ENCODE measurements around the gene GNRHR. TPM values are rescaled to one million over a fixed set of nuclear protein-coding genes. Genes with fewer than 3 reads are reported as not detected.
A peak's percentile ranks its signal among the peaks of the same experiment; 100 is the strongest.

The GNRHR gene
- total and polyA plus RNA-seq, 2 of the 4 experiments (the other 2 are of a cell fraction): not detected

GRCh38 chr4:67736262-67736661, 17.9 kb downstream of the GNRHR start:
- in situ Hi-C loops (cut with MboI; ENCODE audit: low sequenced_read_pairs) (no loop called here), dilution Hi-C loops (cut with HindIII; ENCODE audit: low sequenced_read_pairs, unreplicated experiment) (no loop called here), intact Hi-C loops (cut with micrococcal nuclease) (no loop called here)
- no peaks in the 10 kb centered on the region for H3K9me1 ChIP-seq (ENCODE audit: insufficient read depth, low read length)
- DNase-seq (no peak), ATAC-seq (ENCODE audit: low read depth) (no peak)
- H4K5ac ChIP-seq (ENCODE audit: low read depth, low read length): no peak overlapping the region
- no peaks in the 10 kb centered on the region for H3K27me3 ChIP-seq (ENCODE audit: control insufficient read depth, insufficient read depth, low read length)
- BruUV-seq (replicated peaks): no TSS peak
- no peak overlapping the region for H3K23ac ChIP-seq (ENCODE audit: low read depth, low read length)
- H3K9me3 ChIP-seq (ENCODE audit: control insufficient read depth, insufficient read depth, low read length): no peaks in the 10 kb centered on the region
- no peak overlapping the region for H2BK120ac ChIP-seq (ENCODE audit: low read depth, low read length)
- H2BK20ac ChIP-seq (ENCODE audit: low read depth, low read length): no peak overlapping the region
- H3K14ac ChIP-seq (replicated peaks; ENCODE audit: low read depth, low read length): no peak overlapping the region
- H3K36me3 ChIP-seq (ENCODE audit: control insufficient read depth, insufficient read depth, low read length): no peaks in the 10 kb centered on the region
- no peak overlapping the region for H3K4me2 ChIP-seq (ENCODE audit: low read depth, low read length)
- H2AK5ac ChIP-seq (ENCODE audit: low read depth, low read length): no peak overlapping the region
- H2AK9ac ChIP-seq (replicated peaks; ENCODE audit: low read depth, low read length, poor library complexity): no peak overlapping the region
- no peaks in the 10 kb centered on the region for H4K20me1 ChIP-seq (ENCODE audit: insufficient read depth, low read length)
- no peak overlapping the region for H2BK15ac ChIP-seq (ENCODE audit: low read depth, low read length)
- H3K4me1 ChIP-seq (ENCODE audit: control insufficient read depth, insufficient read depth, low read length): no peaks in the 10 kb centered on the region
- no peak overlapping the region for H2BK5ac ChIP-seq (ENCODE audit: low read depth, low read length, poor library complexity, severe bottlenecking)
- no CpG with 5 or more reads among the region's 1 CpG for WGBS, 2 experiments (ENCODE audit: extremely low coverage in 2 of 2, insufficient read length in 1 of 2)
- TF ChIP-seq MAFK (IDR thresholded peaks at IDR 0.05; ENCODE audit: low read depth, low read length): no peak
- no peak for TF ChIP-seq CHD1 (IDR thresholded peaks at IDR 0.05; ENCODE audit: low read depth, low read length)
- TF ChIP-seq CEBPB (IDR thresholded peaks at IDR 0.05; ENCODE audit: low read depth, low read length): peak; percentile 74
- no peak for TF ChIP-seq CTCF (conservative IDR thresholded peaks at IDR 0.05; ENCODE audit: low read depth, low read length)
- no peak for TF ChIP-seq USF2 (IDR thresholded peaks at IDR 0.05; ENCODE audit: low read depth, low read length)
- TF ChIP-seq MXI1 (IDR thresholded peaks at IDR 0.05; ENCODE audit: borderline replicate concordance, low read depth, low read length): no peak
- no peak for TF ChIP-seq RAD21 (IDR thresholded peaks at IDR 0.05; ENCODE audit: low read length)
- TF ChIP-seq MAZ (IDR thresholded peaks at IDR 0.05; ENCODE audit: borderline replicate concordance, low read depth, low read length): no peak
- H4K8ac ChIP-seq (ENCODE audit: low read depth in 2 of 2, low read length in 2 of 2): no peak overlapping the region
- no peak overlapping the region for H3K27ac ChIP-seq (ENCODE audit: insufficient read depth, low read length)
- H3K4ac ChIP-seq (ENCODE audit: low read depth, low read length): no peak overlapping the region
- no peak overlapping the region for H2AFZ ChIP-seq (replicated peaks; ENCODE audit: low read length, poor library complexity)
- H3K9ac ChIP-seq (ENCODE audit: low read depth, low read length): no peak overlapping the region
- no peak overlapping the region for H3K4me3 ChIP-seq (ENCODE audit: insufficient read depth, low read depth, low read length)
- H3K56ac ChIP-seq (ENCODE audit: extremely low read depth, insufficient read depth, low read length): no peak overlapping the region
- ChIA-PET CTCF (interaction anchor here (0.9 to 2.6 kb wide), 2 partner anchors 9 to 10 kb away, joined by 3 to 7 read pairs; no protein-coding TSS in a partner anchor), POLR2A (ENCODE audit: unreplicated experiment) (no interaction called here)
- no peak overlapping the region for H3K18ac ChIP-seq (ENCODE audit: low read depth, low read length)
- no peaks in the 10 kb centered on the region for H3K79me1 ChIP-seq (ENCODE audit: low read depth in 1 of 2, low read length in 2 of 2)
- H4K91ac ChIP-seq (ENCODE audit: insufficient read depth, low read depth, low read length): no peak overlapping the region

Data from IMR-90 (cell line).